ENCODE results near the gene MRTFB.

The MRTFB gene

GRCh38 chr16:14301169-14302030, 230.3 kb downstream of the MRTFB start:
- H3K27ac ChIP-seq: no peak overlapping the region
- peaks cover 37% of the 10 kb centered on the region for H3K27me3 ChIP-seq
- peak overlapping the region; percentile 59 for H3K4me3 ChIP-seq
- no peaks in the 10 kb centered on the region for H3K9me3 ChIP-seq
- H4K20me1 ChIP-seq: peaks cover 11% of the 10 kb centered on the region; the same call in 1 of the 2 replicates
- peak overlapping the region; percentile 91 for H3K4me2 ChIP-seq
- no peak overlapping the region for H3K9ac ChIP-seq
- peaks cover 27% of the 10 kb centered on the region for H3K4me1 ChIP-seq
- no peaks in the 10 kb centered on the region for H3K36me3 ChIP-seq
- no peak for TF ChIP-seq Cebpa-rat (IDR thresholded peaks at IDR 0.05)

GRCh38 chr16:14302031-14302398, 230.9 kb downstream of the MRTFB start:
- H3K27me3 ChIP-seq: peaks cover 37% of the 10 kb centered on the region
- H3K36me3 ChIP-seq: no peaks in the 10 kb centered on the region
- TF ChIP-seq Cebpa-rat (IDR thresholded peaks at IDR 0.05): no peak
- H3K4me3 ChIP-seq: peak overlapping the region; percentile 81
- peak overlapping the region; percentile 100 for H3K4me2 ChIP-seq
- peaks cover 34% of the 10 kb centered on the region for H3K4me1 ChIP-seq
- peaks cover 11% of the 10 kb centered on the region; the same call in 1 of the 2 replicates for H4K20me1 ChIP-seq
- H3K9ac ChIP-seq: peak overlapping the region; percentile 72
- H3K27ac ChIP-seq: no peak overlapping the region
- H3K9me3 ChIP-seq: no peaks in the 10 kb centered on the region

GRCh38 chr16:14302399-14303181, 231.5 kb downstream of the MRTFB start:
- Histone ChIP-seq H3K9me3 (no peaks in the 10 kb centered on the region), H3K4me2 (peak overlapping the region; percentile 100), H3K36me3 (no peaks in the 10 kb centered on the region), H3K27ac (peak overlapping the region; percentile 44; the same call in 1 of the 2 replicates), H4K20me1 (peaks cover 11% of the 10 kb centered on the region; the same call in 1 of the 2 replicates), H3K27me3 (peaks cover 37% of the 10 kb centered on the region), H3K9ac (peak overlapping the region; percentile 72), H3K4me1 (peaks cover 39% of the 10 kb centered on the region), H3K4me3 (peak overlapping the region; percentile 81)
- no peak for TF ChIP-seq Cebpa-rat (IDR thresholded peaks at IDR 0.05)

GRCh38 chr16:14303182-14303618, 232.1 kb downstream of the MRTFB start:
- H3K36me3 ChIP-seq: no peaks in the 10 kb centered on the region
- peak overlapping the region; percentile 81 for H3K4me3 ChIP-seq
- H3K9me3 ChIP-seq: no peaks in the 10 kb centered on the region
- no peak for TF ChIP-seq Cebpa-rat (IDR thresholded peaks at IDR 0.05)
- H4K20me1 ChIP-seq: peaks cover 11% of the 10 kb centered on the region; the same call in 1 of the 2 replicates
- peak overlapping the region; percentile 72 for H3K9ac ChIP-seq
- peaks cover 37% of the 10 kb centered on the region for H3K27me3 ChIP-seq
- H3K27ac ChIP-seq: no peak overlapping the region
- H3K4me1 ChIP-seq: peaks cover 45% of the 10 kb centered on the region
- H3K4me2 ChIP-seq: peak overlapping the region; percentile 100

- H3K9ac ChIP-seq: peak overlapping the region; percentile 72; the same call in 1 of the 2 replicates
- H3K4me1 ChIP-seq: peaks cover 52% of the 10 kb centered on the region
- peaks cover 37% of the 10 kb centered on the region for H3K27me3 ChIP-seq
- H3K36me3 ChIP-seq: no peaks in the 10 kb centered on the region
- H4K20me1 ChIP-seq: peaks cover 11% of the 10 kb centered on the region; the same call in 1 of the 2 replicates
- peak overlapping the region; percentile 81 for H3K4me3 ChIP-seq
- no peaks in the 10 kb centered on the region for H3K9me3 ChIP-seq
- no peak overlapping the region for H3K27ac ChIP-seq
- TF ChIP-seq Cebpa-rat (IDR thresholded peaks at IDR 0.05): no peak
- H3K4me2 ChIP-seq: peak overlapping the region; percentile 100
Measured at GRCh38 chr16:14303639-14304394, 232.7 kb downstream of the MRTFB start.

GRCh38 chr16:14304891-14305460, 233.9 kb downstream of the MRTFB start:
- no peak for TF ChIP-seq Cebpa-rat (IDR thresholded peaks at IDR 0.05)
- H3K27ac ChIP-seq: no peak overlapping the region

GRCh38 chr16:14306485-14307058, 235.5 kb downstream of the MRTFB start:
- H3K27ac ChIP-seq: 0 out of 2 replicates have a peak overlapping the region, but pooled peaks have one; percentile 6
- no peak for TF ChIP-seq Cebpa-rat (IDR thresholded peaks at IDR 0.05)
- H3K4me1 ChIP-seq: peaks cover 74% of the 10 kb centered on the region
- peaks cover 32% of the 10 kb centered on the region for H3K27me3 ChIP-seq
- peaks cover 24% of the 10 kb centered on the region; the same call in 1 of the 2 replicates for H4K20me1 ChIP-seq
- H3K36me3 ChIP-seq: no peaks in the 10 kb centered on the region
- no peak overlapping the region; the same call in 1 of the 2 replicates for H3K9ac ChIP-seq
- no peaks in the 10 kb centered on the region for H3K9me3 ChIP-seq
- H3K4me2 ChIP-seq: peak overlapping the region; percentile 94
- H3K4me3 ChIP-seq: no peak overlapping the region

More at GRCh38 chr16:14304891-14305460, 233.9 kb downstream of the MRTFB start:
- Histone ChIP-seq H3K27me3 (peaks cover 37% of the 10 kb centered on the region), H4K20me1 (peaks cover 16% of the 10 kb centered on the region; the same call in 1 of the 2 replicates), H3K9me3 (no peaks in the 10 kb centered on the region), H3K36me3 (no peaks in the 10 kb centered on the region), H3K9ac (no peak overlapping the region), H3K4me2 (no peak overlapping the region), H3K4me1 (peaks cover 63% of the 10 kb centered on the region), H3K4me3 (no peak overlapping the region)

- peak overlapping the region; percentile 94 for H3K4me2 ChIP-seq
- peaks cover 24% of the 10 kb centered on the region; the same call in 1 of the 2 replicates for H4K20me1 ChIP-seq
- H3K4me3 ChIP-seq: no peak overlapping the region
- H3K27me3 ChIP-seq: peaks cover 31% of the 10 kb centered on the region
- no peaks in the 10 kb centered on the region for H3K36me3 ChIP-seq
- H3K4me1 ChIP-seq: peaks cover 77% of the 10 kb centered on the region
- TF ChIP-seq Cebpa-rat (IDR thresholded peaks at IDR 0.05): no peak
- H3K9ac ChIP-seq: no peak overlapping the region; the same call in 1 of the 2 replicates
- H3K9me3 ChIP-seq: no peaks in the 10 kb centered on the region
- H3K27ac ChIP-seq: 0 out of 2 replicates have a peak overlapping the region, but pooled peaks have one; percentile 6
Measured at GRCh38 chr16:14307059-14307526, 236.0 kb downstream of the MRTFB start.

Measured in BLaER1 (cell line).